Activated naive CD8-positive, alpha-beta T cell treated with anti-CD3 and anti-CD28 coated beads, Interleukin-2, amount 50 U/mL, for 24 hours (primary cell): ENCODE data around the gene MACROH2A2.

Source experiments
- ATAC-seq: fragments of 150-1000 bp; cut with Tn5 transposase; one replicate; pipeline ENCODE4 v1.10.0; 2021
- DNase-seq: peaks from one replicate; pipeline ENCODE4 v3.0.0; 2021
- H3K27ac Mint-ChIP-seq: one replicate; pipeline ENCODE4 v1.8.0; 2021; ENCODE audit warnings: mild to moderate bottlenecking, mixed read lengths
- H3K27me3 Mint-ChIP-seq: one replicate; pipeline ENCODE4 v1.8.0; 2021; ENCODE audit warnings: mixed read lengths
- H3K36me3 Mint-ChIP-seq: one replicate; pipeline ENCODE4 v1.8.0; 2021; ENCODE audit warnings: low read depth, mixed read lengths
- H3K4me1 Mint-ChIP-seq: one replicate; pipeline ENCODE4 v1.8.0; 2021; ENCODE audit warnings: mixed read lengths
- H3K4me3 Mint-ChIP-seq: one replicate; pipeline ENCODE4 v1.8.0; 2021; ENCODE audit warnings: mild to moderate bottlenecking, moderate library complexity, mixed read lengths
- H3K9me3 Mint-ChIP-seq: one replicate; pipeline ENCODE4 v1.8.0; 2021; ENCODE audit warnings: mixed read lengths

MACROH2A2 gene

DNA sequence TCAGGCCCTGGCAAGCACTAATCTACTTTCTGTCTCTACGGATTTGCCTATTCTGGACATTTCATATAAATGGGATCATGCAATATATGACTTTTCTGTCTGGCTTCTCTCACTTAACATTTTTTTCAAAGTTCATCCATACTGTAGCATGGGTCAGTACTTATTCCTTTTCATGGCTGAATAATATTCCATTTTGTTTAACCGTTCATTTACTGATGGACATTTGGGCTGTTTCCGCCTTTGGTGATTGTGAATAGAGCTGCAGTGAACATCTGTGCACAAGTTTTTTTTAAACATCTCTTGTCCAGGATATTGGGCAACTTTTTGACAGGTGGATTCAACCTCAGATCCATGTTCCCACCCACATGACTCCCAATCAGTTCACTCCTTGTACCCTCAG lies 49.0 kb downstream of the MACROH2A2 start:
- no peak overlapping the region for H3K4me3 Mint-ChIP-seq
- H3K4me1 Mint-ChIP-seq: peaks cover 2% of the 10 kb centered on the region
- H3K27me3 Mint-ChIP-seq: no peaks in the 10 kb centered on the region
- H3K27ac Mint-ChIP-seq: no peak overlapping the region
- no peak for ATAC-seq
- H3K9me3 Mint-ChIP-seq: no peaks in the 10 kb centered on the region
- no peak for DNase-seq
- peaks cover 2% of the 10 kb centered on the region for H3K36me3 Mint-ChIP-seq

DNA sequence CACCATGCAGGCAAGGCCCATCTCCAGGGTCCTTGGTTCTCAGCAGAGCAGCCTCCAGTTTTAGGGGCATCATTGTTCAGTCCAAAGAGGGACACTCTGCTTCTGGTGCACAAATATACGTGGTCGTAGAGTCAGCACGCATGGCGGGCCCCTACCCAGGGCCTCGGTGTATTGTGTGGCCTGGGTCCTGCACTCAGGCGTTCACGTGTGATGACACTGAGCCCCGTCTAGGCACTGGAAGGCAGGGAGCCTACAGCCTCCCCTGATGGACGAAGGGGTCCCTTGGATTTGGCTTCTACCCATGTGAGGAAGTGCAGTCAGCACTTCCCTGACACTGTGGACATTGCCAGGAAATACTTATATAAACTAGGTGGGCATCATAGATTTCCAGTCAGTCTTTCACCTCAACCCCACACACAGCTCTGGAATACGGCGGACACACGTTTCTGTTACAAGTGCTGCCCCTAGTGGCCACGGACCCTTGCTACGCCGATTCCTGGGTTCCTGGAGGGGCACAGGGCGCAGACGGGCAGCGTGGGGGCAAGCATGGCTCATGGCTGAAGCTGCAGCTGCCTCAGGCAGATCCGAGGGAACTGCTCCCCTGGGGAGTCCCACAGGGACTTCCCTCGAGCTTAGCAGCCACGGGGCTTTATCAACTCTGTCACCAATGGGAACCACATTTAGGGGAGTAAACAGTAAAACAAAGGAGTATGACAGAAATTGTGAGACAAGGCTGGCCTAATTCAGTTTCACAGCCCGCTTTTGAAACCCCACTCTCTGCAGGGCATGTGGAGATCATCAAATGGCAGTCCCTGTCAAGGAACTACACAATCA lies 54.5 kb downstream of the MACROH2A2 start:
- Mint-ChIP-seq H3K4me3 (no peak overlapping the region), H3K27me3 (no peaks in the 10 kb centered on the region), H3K36me3 (no peaks in the 10 kb centered on the region), H3K27ac (no peak overlapping the region), H3K4me1 (peaks cover 4% of the 10 kb centered on the region), H3K9me3 (no peaks in the 10 kb centered on the region)
- ATAC-seq (peak; percentile 60), DNase-seq (peak; percentile 46)

DNA sequence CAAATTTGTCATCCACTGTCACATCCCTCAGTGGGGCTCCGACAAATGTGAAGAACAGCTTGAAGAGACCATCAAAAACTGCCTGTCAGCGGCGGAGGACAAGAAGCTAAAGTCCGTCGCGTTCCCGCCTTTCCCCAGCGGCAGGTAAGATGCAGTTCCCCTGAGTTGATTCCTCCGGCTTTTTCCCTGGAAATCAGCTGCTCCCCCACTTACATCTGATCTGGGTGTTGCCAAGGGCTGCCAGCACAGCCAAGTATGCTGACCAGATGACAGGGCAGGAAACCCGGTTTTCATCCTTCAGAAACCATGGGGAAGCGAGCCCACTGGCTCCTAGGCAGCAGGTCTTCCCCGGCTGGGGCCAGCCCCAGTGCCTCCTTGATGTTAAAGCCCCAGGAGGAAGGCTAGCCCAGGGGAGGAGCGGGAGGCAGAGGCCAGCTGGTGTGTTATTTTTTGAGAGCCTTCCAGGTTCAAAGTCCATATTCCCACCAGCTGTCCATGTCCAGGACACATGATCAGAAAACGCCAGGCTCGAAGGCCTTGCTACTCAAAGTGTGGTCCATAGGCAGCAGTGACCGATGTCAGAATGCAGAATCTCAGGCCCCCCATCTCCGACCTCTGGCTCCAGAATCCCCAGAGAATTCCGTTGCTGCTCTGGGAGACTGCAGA lies 56.6 kb downstream of the MACROH2A2 start:
- Mint-ChIP-seq H3K9me3 (no peaks in the 10 kb centered on the region), H3K27me3 (no peaks in the 10 kb centered on the region), H3K27ac (no peak overlapping the region), H3K4me3 (no peak overlapping the region), H3K36me3 (peaks cover 8% of the 10 kb centered on the region), H3K4me1 (peaks cover 4% of the 10 kb centered on the region)
- no peak for ATAC-seq
- DNase-seq: no peak

DNA sequence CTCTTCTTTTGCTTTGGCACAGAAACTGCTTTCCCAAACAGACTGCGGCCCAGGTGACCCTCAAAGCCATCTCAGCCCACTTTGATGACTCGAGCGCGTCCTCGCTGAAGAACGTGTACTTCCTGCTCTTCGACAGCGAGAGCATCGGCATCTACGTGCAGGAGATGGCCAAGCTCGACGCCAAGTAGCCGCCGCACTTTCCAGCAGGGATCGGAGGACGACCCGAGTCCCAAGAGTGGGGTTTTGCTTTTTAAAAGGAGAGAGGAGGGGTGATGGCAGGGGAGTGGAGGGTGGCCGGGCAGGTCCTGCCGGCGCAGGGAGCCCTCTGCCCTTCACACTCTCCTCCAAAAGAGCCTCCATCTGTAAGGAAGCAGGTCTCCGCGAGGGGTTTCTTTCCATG lies 58.9 kb downstream of the MACROH2A2 start:
- Mint-ChIP-seq H3K36me3 (peaks cover 8% of the 10 kb centered on the region), H3K4me3 (no peak overlapping the region), H3K4me1 (peaks cover 6% of the 10 kb centered on the region), H3K27ac (no peak overlapping the region), H3K27me3 (no peaks in the 10 kb centered on the region), H3K9me3 (no peaks in the 10 kb centered on the region)
- DNase-seq (no peak), ATAC-seq (no peak)

DNA sequence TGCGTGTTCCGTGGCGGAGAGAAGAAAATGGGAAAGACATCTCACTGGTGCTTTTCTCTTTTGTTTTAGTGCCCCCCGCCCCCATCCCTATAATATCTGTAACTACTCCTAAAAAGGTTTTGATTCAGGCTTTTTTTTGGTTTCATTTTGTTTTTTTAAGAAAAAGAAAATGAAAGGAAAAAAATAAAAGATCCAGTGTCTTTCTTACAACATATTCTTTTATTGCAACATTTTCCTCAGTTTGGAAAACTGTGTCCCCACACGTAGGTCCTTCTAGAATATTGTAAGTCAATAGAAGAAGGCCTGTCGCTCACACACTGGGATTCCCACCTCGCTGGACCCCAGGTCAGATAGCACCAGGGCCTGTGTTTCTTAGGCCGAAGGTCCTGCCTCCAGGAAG lies 59.4 kb downstream of the MACROH2A2 start:
- H3K4me3 Mint-ChIP-seq: no peak overlapping the region
- ATAC-seq (no peak), DNase-seq (no peak)
- H3K9me3 Mint-ChIP-seq: no peaks in the 10 kb centered on the region
- no peaks in the 10 kb centered on the region for H3K27me3 Mint-ChIP-seq
- no peak overlapping the region for H3K27ac Mint-ChIP-seq
- H3K4me1 Mint-ChIP-seq: peaks cover 6% of the 10 kb centered on the region
- H3K36me3 Mint-ChIP-seq: peaks cover 8% of the 10 kb centered on the region

DNA sequence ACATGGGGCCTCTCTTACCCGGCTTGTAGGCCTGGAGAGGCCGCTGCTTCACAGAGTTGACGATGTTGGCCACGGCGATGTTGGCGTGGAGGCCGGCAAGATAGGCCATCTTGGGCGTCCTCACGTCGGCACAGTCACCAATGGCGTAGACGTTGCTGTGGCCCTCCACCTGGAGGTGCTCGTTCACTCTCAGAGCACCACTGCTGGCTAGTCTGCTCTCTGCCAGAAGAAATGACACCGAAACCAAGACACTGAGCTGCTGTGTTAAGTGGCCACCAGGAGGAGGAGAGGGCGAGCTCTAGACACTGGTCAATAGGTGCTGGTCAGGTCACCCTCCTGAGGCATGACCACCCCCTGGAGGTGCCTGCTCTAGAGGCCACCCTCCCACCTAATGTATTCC lies 62.3 kb downstream of the MACROH2A2 start:
- H3K9me3 Mint-ChIP-seq: no peaks in the 10 kb centered on the region
- H3K36me3 Mint-ChIP-seq: peaks cover 8% of the 10 kb centered on the region
- ATAC-seq (no peak), DNase-seq (no peak)
- no peaks in the 10 kb centered on the region for H3K27me3 Mint-ChIP-seq
- H3K27ac Mint-ChIP-seq: no peak overlapping the region
- no peak overlapping the region for H3K4me3 Mint-ChIP-seq
- peaks cover 4% of the 10 kb centered on the region for H3K4me1 Mint-ChIP-seq

DNA sequence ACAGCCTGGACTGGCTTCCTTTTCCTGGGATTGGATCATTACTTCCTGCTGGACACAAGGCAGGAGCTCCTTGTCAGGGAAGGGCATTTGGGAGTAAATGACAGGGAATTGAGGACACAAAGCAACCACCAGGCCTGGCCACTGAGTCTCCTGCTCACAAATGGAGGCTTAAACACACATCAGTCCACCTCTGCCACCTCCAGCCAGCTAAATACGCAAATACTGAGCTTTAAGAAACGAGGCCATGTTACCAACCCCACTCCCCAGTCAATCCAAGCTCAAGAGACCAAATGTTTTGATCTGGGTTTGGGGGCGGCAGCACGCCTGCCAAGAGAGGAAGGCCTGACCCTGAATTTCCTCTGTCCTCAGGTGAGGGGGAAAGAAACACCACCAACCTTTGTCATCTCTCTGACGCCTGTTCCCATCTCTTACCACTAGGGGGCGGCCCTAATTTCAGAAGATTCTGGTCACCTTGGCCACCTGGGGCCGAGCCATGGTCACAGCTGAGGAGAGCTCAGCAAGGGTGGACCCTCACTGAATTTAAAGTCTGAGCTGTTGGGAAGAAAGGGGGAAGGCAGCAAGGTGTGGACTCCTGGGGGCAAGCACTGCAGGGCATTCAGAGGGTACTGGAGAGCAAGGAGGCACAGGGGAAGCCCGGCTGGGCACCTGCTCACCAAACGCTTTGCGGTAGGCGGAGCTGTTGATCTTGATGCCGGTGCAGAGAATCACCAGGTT lies 63.5 kb downstream of the MACROH2A2 start:
- peak; percentile 58 for DNase-seq
- peaks cover 4% of the 10 kb centered on the region for H3K4me1 Mint-ChIP-seq
- no peaks in the 10 kb centered on the region for H3K9me3 Mint-ChIP-seq
- no peaks in the 10 kb centered on the region for H3K27me3 Mint-ChIP-seq
- peak; percentile 47 for ATAC-seq
- H3K27ac Mint-ChIP-seq: no peak overlapping the region
- H3K36me3 Mint-ChIP-seq: peaks cover 8% of the 10 kb centered on the region
- no peak overlapping the region for H3K4me3 Mint-ChIP-seq

DNA sequence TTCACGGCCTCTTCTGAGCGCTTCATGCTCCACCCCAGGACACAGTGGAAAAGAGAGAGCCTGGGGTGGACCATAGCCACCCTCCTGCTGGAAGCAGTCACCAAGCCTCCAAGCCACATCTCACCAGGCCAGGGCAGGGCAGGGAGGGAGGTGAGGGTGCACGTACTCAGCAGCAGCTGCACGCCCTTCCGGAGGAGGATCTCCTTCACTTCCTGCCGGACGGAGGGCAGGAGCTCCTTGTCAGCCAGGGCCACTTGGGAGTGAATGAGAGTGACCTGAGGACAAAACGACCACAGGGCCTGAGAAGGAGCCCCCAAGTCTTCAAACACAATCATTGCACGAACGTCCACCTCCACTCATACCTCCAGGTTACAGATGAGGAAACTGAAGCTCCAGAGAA lies 65.0 kb downstream of the MACROH2A2 start:
- DNase-seq (no peak), ATAC-seq (no peak)
- H3K4me1 Mint-ChIP-seq: peaks cover 4% of the 10 kb centered on the region
- H3K9me3 Mint-ChIP-seq: no peaks in the 10 kb centered on the region
- H3K4me3 Mint-ChIP-seq: no peak overlapping the region
- no peaks in the 10 kb centered on the region for H3K27me3 Mint-ChIP-seq
- peaks cover 11% of the 10 kb centered on the region for H3K36me3 Mint-ChIP-seq
- no peak overlapping the region for H3K27ac Mint-ChIP-seq

DNA sequence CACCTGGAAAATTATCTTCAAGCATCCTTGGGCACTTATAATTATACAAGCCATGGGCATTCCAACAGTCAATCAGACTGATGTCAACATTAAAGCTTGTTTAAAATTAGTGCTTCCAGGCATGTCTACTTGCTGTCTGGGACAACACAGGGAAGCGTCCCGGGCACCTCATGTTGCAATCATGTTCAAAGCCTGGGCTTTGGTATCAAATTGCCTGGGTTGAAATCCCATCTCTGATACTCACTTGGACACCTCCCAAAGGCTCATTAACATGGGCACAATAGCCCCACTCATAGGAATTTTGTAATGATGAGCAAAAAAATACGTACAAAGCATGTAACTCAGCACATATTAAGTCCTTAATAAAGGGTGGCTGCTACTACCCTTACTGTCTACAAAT lies 65.5 kb downstream of the MACROH2A2 start:
- no peak overlapping the region for H3K4me3 Mint-ChIP-seq
- no peak for DNase-seq
- peaks cover 8% of the 10 kb centered on the region for H3K36me3 Mint-ChIP-seq
- no peak overlapping the region for H3K27ac Mint-ChIP-seq
- no peaks in the 10 kb centered on the region for H3K9me3 Mint-ChIP-seq
- ATAC-seq: no peak
- no peaks in the 10 kb centered on the region for H3K27me3 Mint-ChIP-seq
- H3K4me1 Mint-ChIP-seq: peaks cover 4% of the 10 kb centered on the region

DNA sequence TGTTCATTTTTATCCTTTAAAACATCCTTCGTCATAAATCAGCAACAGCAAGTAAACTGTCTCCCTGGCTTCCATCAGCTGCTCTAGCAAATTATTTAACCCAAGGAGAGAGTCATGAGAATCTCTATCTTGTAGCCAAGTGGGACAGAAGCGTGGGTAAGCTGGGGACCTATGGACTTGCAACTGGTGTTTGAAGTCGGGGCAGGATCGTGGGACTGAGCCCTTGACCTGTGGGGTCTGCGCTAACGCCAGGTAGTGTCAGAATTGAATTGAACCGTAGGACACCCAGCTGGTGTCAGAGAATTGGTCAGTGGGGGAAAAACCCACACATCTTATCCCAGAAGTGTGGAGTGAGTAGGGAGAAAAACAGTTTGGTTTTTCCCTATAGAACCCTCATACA lies 66.6 kb downstream of the MACROH2A2 start:
- Mint-ChIP-seq H3K27ac (no peak overlapping the region), H3K4me3 (no peak overlapping the region), H3K36me3 (peaks cover 4% of the 10 kb centered on the region), H3K27me3 (no peaks in the 10 kb centered on the region), H3K4me1 (peaks cover 4% of the 10 kb centered on the region), H3K9me3 (no peaks in the 10 kb centered on the region)
- ATAC-seq (no peak), DNase-seq (no peak)

DNA sequence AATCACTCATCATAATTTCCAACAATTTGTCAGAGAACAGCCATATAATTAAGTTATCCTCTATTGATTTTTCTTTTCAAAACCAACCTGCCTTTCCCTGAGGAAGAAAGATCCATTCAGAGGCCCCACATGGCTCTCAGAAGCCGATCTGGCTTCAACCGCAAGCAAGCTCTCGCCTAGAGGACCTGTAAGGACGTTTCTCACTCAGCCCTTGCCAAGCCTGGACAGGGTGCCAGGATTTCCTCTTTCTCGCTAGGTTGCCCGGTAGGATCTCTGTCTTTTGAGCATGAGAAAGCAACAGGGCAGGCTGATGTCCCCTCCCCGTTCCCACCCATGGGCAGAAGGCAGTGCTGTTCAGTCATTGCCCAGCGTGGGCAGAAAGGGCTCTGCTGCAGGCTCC lies 67.0 kb downstream of the MACROH2A2 start:
- Mint-ChIP-seq H3K27me3 (no peaks in the 10 kb centered on the region), H3K27ac (no peak overlapping the region), H3K4me3 (no peak overlapping the region), H3K9me3 (no peaks in the 10 kb centered on the region), H3K4me1 (peaks cover 4% of the 10 kb centered on the region), H3K36me3 (peaks cover 4% of the 10 kb centered on the region)
- DNase-seq: no peak
- ATAC-seq: no peak

DNA sequence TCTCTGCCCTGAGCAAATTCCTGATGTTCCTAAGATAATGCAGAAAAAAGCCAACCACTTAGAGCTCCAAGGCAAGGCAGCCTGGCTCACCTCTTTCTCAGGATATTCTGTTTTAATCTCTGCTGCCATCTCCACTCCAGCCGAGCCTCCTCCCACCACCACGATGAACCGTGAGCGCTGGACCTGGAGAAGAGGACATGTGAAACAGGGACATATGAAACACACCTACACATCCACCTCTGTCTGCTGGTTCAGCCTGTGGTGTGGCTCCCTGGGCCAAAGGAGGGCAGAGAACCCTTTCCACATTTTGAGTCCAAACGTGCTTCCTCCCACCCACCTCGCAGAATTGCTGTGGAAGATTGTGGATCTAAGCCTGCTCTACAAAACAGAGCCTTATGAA lies 67.8 kb downstream of the MACROH2A2 start:
- Mint-ChIP-seq H3K36me3 (peaks cover 4% of the 10 kb centered on the region), H3K4me3 (no peak overlapping the region), H3K27me3 (no peaks in the 10 kb centered on the region), H3K27ac (no peak overlapping the region), H3K9me3 (no peaks in the 10 kb centered on the region), H3K4me1 (peaks cover 4% of the 10 kb centered on the region)
- ATAC-seq (no peak), DNase-seq (no peak)

DNA sequence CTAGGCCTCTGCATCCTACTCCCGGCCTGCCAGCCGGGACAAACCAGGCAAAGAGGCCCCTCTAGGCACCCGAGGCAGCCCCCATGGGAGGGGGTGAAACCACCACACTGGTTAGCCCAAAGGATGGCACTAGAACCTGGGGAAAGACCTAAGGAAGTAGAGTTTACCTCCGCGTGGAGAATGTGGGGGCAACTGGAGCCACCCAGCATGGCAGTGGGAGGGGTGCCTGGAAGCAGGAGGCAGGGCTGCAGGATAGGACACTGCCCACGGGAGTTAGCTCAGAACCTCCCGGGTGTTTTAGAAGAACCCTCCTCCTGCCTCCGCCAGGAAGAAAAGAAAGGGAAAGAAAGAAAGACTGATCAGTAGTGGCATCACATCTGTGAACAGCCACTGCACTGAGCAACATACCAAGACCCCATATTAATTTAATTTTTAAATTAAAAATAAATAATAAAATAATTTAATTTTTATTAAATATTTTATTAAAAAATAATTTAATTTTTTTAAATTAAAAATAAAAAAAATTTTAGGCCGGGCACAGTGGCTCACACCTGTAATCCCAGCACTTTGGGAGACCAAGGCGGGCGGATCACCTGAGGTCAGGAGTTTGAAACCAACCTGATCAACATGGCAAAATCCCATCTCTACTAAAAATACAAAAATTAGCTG lies 68.8 kb downstream of the MACROH2A2 start:
- no peaks in the 10 kb centered on the region for H3K4me1 Mint-ChIP-seq
- H3K36me3 Mint-ChIP-seq: peaks cover 4% of the 10 kb centered on the region
- ATAC-seq: no peak
- no peaks in the 10 kb centered on the region for H3K9me3 Mint-ChIP-seq
- no peaks in the 10 kb centered on the region for H3K27me3 Mint-ChIP-seq
- H3K4me3 Mint-ChIP-seq: no peak overlapping the region
- no peak overlapping the region for H3K27ac Mint-ChIP-seq
- no peak for DNase-seq

DNA sequence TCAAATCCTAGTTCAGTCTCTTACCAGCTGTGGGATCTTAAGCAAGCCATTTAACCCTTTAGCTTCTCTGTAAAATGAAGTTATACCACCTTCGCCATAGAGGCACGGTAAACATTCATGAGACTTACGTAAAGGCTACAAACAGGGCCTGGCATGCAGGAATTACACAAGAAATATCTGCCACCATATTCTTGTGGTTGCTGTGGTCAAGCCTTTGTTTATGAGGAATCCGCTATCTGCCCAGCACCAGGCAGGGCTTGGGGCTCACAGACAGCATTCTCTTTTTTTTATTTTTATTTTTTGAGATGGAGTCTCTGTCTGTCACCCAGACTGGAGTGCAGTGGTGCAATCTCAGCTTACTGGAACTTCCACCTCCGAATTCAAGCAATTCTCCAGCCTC lies 70.1 kb downstream of the MACROH2A2 start:
- H3K9me3 Mint-ChIP-seq: no peaks in the 10 kb centered on the region
- peaks cover 4% of the 10 kb centered on the region for H3K36me3 Mint-ChIP-seq
- DNase-seq: no peak
- H3K27me3 Mint-ChIP-seq: no peaks in the 10 kb centered on the region
- no peak for ATAC-seq
- no peak overlapping the region for H3K4me3 Mint-ChIP-seq
- no peaks in the 10 kb centered on the region for H3K4me1 Mint-ChIP-seq
- no peak overlapping the region for H3K27ac Mint-ChIP-seq
